Large intestine (tissue), 3 donors: ENCODE measurements around the gene RPL38. TPM values are rescaled to one million over a fixed set of nuclear protein-coding genes. Genes with fewer than 3 reads are reported as not detected.

Experiments
- DNase-seq, 2 donors: peaks; one replicate each; pipeline versions ENCODE4 v3.0.0 to v3.0.0-alpha.2; 2013
- H3K27ac ChIP-seq: one replicate; pipeline ENCODE4 v1.5.1; 2013; ENCODE audit warnings: low read length
- H3K27me3 ChIP-seq: 2 replicates; pipeline ENCODE4 v1.6.1; 2013; ENCODE audit warnings: low read length; ENCODE audit not compliant: control insufficient read depth, insufficient read depth
- H3K36me3 ChIP-seq: 2 replicates; pipeline ENCODE4 v1.6.1; 2013; ENCODE audit warnings: low read length; ENCODE audit not compliant: control insufficient read depth, insufficient read depth
- H3K4me1 ChIP-seq: one replicate; pipeline ENCODE4 v1.6.1; 2013; ENCODE audit warnings: low read length; ENCODE audit not compliant: control insufficient read depth, insufficient read depth
- H3K4me3 ChIP-seq: one replicate; pipeline ENCODE4 v1.5.1; 2013; ENCODE audit warnings: low read length
- H3K9me3 ChIP-seq: one replicate; pipeline ENCODE4 v1.6.1; 2013; ENCODE audit warnings: mild to moderate bottlenecking, low read depth, low read length, moderate library complexity; ENCODE audit not compliant: control insufficient read depth
- WGBS: methylation state at CpG from one replicate; pipeline ENCODE4 v1.1.5; 2013; ENCODE audit warnings: low lambda C conversion rate; ENCODE audit not compliant: insufficient coverage; 5-methylcytosine and 5-hydroxymethylcytosine counted together
- polyA plus RNA-seq: library from polyadenylated mRNA; unstranded; fragments of 120-200 nt; gene quantifications from one replicate; pipeline ENCODE4 v1.2.1, GENCODE V29; 2013

The RPL38 gene
- polyA plus RNA-seq, 1 donor, result 1,774 TPM

DNA sequence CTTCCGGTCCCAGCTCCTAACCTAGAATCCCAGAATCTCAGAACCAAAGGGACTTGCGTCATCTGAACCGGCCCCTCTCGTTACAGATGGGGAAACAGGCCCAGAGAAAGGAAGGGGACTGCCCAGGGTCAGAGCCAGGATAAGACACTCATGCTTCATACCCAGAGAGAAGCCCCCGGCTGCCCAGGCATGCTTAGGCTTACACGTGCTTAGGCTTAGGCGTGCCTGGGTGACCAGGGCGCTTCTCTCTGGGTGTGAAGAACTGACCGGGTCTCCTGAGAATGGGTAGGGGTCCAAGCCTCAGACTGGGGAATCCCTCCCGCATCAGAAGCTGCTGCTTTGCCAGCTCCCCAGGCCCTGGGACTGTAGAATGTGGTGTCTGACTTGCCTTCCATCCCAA, 40.6 kb downstream of the RPL38 start:
- no peaks in the 10 kb centered on the region for H3K9me3 ChIP-seq
- no peak for DNase-seq
- no peak overlapping the region for H3K27ac ChIP-seq
- H3K4me3 ChIP-seq, result no peak overlapping the region
- peaks cover 30% of the 10 kb centered on the region for H3K36me3 ChIP-seq
- WGBS, result no CpG with 5 or more reads among the region's 10 CpGs
- no peaks in the 10 kb centered on the region for H3K27me3 ChIP-seq
- peaks cover 3% of the 10 kb centered on the region for H3K4me1 ChIP-seq

DNA sequence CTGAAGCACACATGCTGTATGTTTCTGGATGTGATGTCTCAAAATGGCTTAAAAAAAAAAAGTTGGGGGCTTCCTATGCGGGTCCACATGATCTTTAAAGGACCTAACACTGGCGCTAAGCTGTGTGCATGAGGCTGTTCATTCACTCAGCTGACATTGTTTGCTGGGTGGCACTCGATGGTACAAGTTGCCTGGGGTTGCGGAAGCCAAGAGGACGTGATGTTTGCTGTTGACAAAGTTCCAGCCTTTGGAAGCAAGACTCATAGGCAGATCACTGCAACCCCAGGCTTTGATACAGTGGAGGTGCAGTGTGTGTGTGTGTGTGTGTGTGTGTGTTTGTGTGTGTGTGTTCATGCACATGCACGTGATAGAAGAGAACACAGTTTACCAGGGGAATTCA, 41.1 kb downstream of the RPL38 start:
- Histone ChIP-seq H3K27me3 (no peaks in the 10 kb centered on the region), H3K9me3 (no peaks in the 10 kb centered on the region), H3K4me3 (no peak overlapping the region), H3K4me1 (peaks cover 3% of the 10 kb centered on the region), H3K36me3 (peaks cover 28% of the 10 kb centered on the region), H3K27ac (no peak overlapping the region)
- DNase-seq, result no peak
- WGBS, result no CpG with 5 or more reads among the region's 6 CpGs

DNA sequence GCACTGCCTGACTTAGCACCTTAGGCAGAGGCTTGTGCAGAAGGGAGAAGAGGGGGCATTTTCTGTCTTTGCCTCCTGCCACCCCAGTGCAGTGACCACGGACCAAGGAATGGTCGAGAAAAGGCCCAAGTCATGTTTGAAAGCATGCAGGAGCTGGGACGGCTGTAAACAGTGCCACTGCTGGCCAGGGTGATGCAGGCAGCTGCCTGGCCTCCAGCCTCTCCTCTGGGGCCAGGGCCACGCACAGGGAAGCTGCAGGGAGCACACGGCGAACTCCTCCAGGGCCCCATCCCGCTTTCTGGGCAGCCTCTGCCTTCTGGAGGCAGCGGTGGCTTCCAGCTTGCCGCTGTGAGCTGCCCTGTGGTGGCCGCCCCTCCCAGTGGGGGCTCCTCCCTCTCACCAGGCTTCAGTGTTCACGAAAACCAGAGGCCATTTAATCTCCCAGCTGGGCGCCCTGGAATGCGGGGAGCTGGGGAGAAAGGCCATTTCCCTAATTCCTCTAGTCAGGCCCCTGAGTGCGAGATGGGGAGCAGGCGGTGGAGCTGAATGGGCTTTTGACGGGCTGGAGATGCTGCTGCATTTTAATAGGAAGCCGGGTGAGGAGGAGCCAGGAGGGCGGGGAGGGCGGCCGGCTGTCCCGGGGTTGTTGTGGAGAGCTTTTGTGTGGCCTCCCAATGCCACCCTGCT, 41.8 kb downstream of the RPL38 start:
- Histone ChIP-seq H3K4me1 (peaks cover 3% of the 10 kb centered on the region), H3K27me3 (no peaks in the 10 kb centered on the region), H3K36me3 (peaks cover 28% of the 10 kb centered on the region), H3K4me3 (no peak overlapping the region), H3K9me3 (no peaks in the 10 kb centered on the region), H3K27ac (no peak overlapping the region)
- no CpG with 5 or more reads among the region's 21 CpGs for WGBS
- no peak for DNase-seq

DNA sequence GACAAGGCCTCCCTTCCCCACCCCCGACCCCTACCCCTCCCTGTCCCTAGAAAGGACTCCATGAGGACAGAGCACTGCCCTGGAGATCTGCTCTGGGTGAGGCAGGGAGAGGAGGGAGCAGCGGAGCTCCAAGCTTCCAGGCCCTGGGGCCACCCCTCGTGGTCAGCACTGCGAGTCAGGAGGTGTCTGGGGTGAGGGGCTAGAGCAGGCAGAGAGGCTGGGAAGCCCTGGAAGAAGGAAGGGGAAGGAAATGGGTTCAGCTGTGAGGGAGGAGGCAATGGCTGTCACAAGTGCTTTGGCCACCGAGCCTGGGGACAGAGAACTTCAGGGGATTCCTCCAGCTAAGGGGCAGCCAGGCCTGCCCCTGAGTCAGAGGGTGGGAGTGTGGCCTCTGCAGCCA, 42.4 kb downstream of the RPL38 start:
- H3K27ac ChIP-seq, result no peak overlapping the region
- DNase-seq, result no peak
- H3K4me3 ChIP-seq, result no peak overlapping the region
- H3K36me3 ChIP-seq, result peaks cover 27% of the 10 kb centered on the region
- no peaks in the 10 kb centered on the region for H3K27me3 ChIP-seq
- peaks cover 3% of the 10 kb centered on the region for H3K4me1 ChIP-seq
- WGBS, result 90% methylated on average over 2 of the region's 5 CpGs
- H3K9me3 ChIP-seq, result no peaks in the 10 kb centered on the region

DNA sequence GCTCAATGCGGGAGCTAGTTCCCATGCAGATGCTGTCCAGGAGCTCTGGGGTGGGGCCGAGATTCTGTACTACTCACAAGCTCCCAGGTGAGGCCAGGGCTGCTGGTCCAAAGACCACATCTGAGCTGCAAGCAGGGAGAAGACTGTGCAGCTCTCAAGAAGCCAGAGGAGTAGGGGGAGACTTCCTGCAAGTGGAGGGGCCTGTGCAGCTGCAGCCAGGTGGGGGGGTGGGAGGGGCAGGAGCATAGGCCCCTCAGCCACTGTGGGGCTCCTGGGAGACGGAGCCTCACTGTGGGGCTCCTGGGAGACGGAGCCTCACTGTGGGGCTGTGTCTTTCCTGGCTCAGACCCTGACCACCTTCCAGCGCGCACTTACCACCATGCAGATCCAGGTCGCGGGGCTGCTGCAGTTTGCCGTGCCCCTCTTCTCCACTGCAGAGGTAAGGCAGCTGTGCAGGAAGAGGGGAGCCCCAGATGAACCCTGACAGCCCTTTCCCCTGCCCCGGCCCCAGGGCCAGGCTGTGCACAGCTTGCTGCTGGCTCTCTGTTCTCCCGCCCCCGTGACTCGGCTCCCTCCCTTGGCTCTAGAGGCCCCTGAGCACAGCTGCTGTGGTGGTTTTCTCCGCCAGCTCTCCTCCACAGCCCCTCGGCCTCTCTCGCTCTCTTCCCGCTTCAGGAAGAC, 46.3 kb downstream of the RPL38 start:
- Histone ChIP-seq H3K36me3 (peaks cover 37% of the 10 kb centered on the region), H3K9me3 (no peaks in the 10 kb centered on the region), H3K4me1 (peaks cover 3% of the 10 kb centered on the region), H3K4me3 (no peak overlapping the region), H3K27ac (no peak overlapping the region), H3K27me3 (no peaks in the 10 kb centered on the region)
- 80% methylated on average over 1 of the region's 17 CpGs for WGBS
- DNase-seq, result no peak

DNA sequence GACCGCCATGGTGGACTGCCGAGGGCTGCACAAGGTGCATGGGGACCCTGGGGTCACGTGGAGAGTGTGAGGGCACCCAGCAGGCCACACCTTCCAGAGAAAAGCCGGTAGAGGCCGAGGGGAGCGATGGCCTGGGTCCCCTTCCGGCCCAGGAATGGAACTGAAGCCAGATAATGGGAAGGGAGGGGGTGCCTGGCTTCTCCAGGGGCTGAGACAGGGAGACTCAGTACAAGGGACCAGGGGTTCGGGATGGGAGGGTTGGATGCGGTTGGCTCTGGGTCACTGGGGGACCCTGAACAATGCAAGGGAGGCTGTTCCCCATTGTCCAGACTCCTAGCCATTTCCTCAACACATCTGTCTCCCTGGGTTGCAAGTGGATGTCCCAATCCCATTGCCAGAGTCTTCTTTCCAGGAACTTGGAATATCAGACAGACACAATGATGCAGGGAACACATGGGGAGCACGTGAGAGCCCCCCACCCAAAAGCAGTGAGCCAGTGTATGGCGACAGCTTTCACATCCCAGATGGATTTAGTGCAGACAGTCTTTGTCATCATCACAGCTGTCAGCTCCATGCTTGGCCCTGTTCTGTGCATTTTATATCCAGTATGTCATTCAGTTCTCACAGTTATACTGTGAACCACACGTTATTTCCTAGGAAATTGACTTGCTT, 47.0 kb downstream of the RPL38 start:
- no peaks in the 10 kb centered on the region for H3K4me1 ChIP-seq
- WGBS, result no CpG with 5 or more reads among the region's 12 CpGs

DNA sequence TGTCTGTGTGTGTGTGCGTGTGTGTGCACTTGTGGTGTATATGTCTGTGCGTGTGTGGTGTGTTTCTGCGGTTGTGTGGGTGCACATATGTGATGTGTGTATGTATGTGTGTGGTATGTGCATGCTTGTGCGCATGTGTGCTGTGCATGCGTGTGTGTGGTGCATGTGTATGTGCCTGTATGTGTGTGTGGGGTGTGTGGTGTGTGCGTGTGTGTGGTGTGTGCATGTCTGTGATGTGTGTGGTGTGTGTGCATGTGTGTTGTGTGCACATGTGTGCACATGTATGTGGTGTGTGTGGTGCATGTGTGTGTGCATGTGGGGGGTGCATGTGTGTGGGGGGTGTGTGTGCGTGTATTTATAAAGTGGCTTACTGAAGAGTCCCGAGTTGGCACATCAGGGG, 47.6 kb downstream of the RPL38 start:
- Histone ChIP-seq H3K27me3 (no peaks in the 10 kb centered on the region), H3K27ac (no peak overlapping the region), H3K9me3 (no peaks in the 10 kb centered on the region), H3K36me3 (peaks cover 46% of the 10 kb centered on the region), H3K4me1 (no peaks in the 10 kb centered on the region), H3K4me3 (no peak overlapping the region)
- WGBS, result no CpG with 5 or more reads among the region's 8 CpGs
- no peak for DNase-seq

More for the DNA sequence above, 47.0 kb downstream of the RPL38 start:
- Histone ChIP-seq H3K27me3 (no peaks in the 10 kb centered on the region), H3K36me3 (peaks cover 42% of the 10 kb centered on the region), H3K4me3 (no peak overlapping the region), H3K9me3 (no peaks in the 10 kb centered on the region), H3K27ac (no peak overlapping the region)
- no peak for DNase-seq

DNA sequence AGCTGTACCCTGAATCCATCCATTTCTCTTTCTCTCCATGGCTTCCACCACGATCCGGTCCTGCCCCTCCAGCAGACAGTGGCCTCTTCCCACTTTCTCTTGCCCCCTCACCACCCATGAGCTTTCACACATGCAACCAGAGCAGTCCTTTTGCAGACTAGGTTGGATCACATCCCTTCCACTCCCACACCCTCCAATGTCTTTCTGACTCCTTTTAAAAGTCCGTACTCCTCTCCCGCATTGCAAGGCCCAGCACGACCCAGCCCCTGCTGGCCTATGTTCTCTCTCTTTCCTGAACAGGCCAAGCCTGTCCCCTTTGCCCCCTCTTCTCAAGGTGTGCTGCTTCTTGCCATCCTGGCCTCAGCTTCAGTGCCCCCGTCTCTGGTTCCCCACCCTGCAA, 48.1 kb downstream of the RPL38 start:
- Histone ChIP-seq H3K9me3 (no peaks in the 10 kb centered on the region), H3K27ac (no peak overlapping the region), H3K4me1 (no peaks in the 10 kb centered on the region), H3K27me3 (no peaks in the 10 kb centered on the region), H3K4me3 (no peak overlapping the region), H3K36me3 (peaks cover 48% of the 10 kb centered on the region)
- DNase-seq, result no peak
- WGBS, result 100% methylated on average over 2 of the region's 6 CpGs

DNA sequence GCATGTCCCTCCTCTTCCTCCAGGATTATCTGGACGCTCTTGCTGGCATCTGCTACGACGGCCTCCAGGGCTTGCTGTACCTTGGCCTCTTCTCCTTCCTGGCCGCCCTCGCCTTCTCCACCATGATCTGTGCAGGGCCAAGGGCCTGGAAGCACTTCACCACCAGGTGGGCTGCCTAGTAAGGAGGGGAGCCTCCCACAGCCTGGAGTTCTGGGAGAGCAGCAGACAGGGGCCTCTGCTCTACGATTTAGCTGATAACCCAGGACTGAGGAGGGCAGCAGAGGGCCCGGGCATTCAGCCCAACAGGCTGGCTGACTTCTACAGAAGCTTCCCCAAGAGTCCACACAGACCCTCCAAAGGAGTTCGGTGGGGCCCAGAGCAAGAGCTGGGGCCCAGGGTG, 48.7 kb downstream of the RPL38 start:
- Histone ChIP-seq H3K27me3 (no peaks in the 10 kb centered on the region), H3K4me3 (no peak overlapping the region), H3K9me3 (no peaks in the 10 kb centered on the region), H3K27ac (no peak overlapping the region), H3K36me3 (peaks cover 50% of the 10 kb centered on the region), H3K4me1 (no peaks in the 10 kb centered on the region)
- DNase-seq, result no peak
- WGBS, result no CpG with 5 or more reads among the region's 8 CpGs

DNA sequence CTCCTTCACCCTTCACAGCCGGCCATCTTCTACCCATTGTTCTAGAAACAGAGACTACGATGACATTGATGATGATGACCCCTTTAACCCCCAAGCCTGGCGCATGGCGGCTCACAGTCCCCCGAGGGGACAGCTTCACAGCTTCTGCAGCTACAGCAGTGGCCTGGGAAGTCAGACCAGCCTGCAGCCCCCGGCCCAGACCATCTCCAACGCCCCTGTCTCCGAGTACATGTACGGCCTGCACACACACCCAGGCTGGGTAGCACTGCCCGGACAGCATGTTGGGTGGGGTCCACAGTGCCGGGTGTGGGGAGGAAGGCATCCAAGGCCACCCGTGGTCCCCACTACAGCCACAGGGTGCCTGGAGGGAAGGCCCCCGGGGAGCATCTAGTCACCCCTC, 49.6 kb downstream of the RPL38 start:
- Histone ChIP-seq H3K27me3 (no peaks in the 10 kb centered on the region), H3K36me3 (peaks cover 47% of the 10 kb centered on the region), H3K4me1 (no peaks in the 10 kb centered on the region), H3K4me3 (no peak overlapping the region), H3K27ac (no peak overlapping the region), H3K9me3 (no peaks in the 10 kb centered on the region)
- WGBS, result no CpG with 5 or more reads among the region's 13 CpGs
- no peak for DNase-seq
